ENCODE measurements around the gene ENO4.

The ENO4 gene

GRCh38 chr10:116866987-116867595 lies 17.8 kb downstream of the ENO4 start:
- no peak overlapping the region for H3K4me3 ChIP-seq (ENCODE audit: low read depth, low read length)
- no peak for DNase-seq (ENCODE audit: low read depth)
- TF ChIP-seq CTCF (IDR thresholded peaks at IDR 0.05; ENCODE audit: low read depth, low read length) (no peak), MAX (IDR thresholded peaks at IDR 0.05; ENCODE audit: low read depth, low read length) (no peak), MYC (IDR thresholded peaks at IDR 0.05; ENCODE audit: low read depth, low read length) (no peak), POLR2A (IDR thresholded peaks at IDR 0.05; ENCODE audit: extremely low read depth, insufficient read length) (no peak)

GRCh38 chr10:116868198-116868676 lies 18.9 kb downstream of the ENO4 start:
- no peak overlapping the region for H3K4me3 ChIP-seq (ENCODE audit: low read depth, low read length)
- DNase-seq (ENCODE audit: low read depth): no peak
- TF ChIP-seq MAX (IDR thresholded peaks at IDR 0.05; ENCODE audit: low read depth, low read length): no peak
- no peak for TF ChIP-seq POLR2A (IDR thresholded peaks at IDR 0.05; ENCODE audit: extremely low read depth, insufficient read length)
- TF ChIP-seq MYC (IDR thresholded peaks at IDR 0.05; ENCODE audit: low read depth, low read length): no peak
- TF ChIP-seq CTCF (IDR thresholded peaks at IDR 0.05; ENCODE audit: low read depth, low read length): no peak

GRCh38 chr10:116868722-116869121 lies 19.4 kb downstream of the ENO4 start:
- no peak for DNase-seq (ENCODE audit: low read depth)
- no peak overlapping the region for H3K4me3 ChIP-seq (ENCODE audit: low read depth, low read length)
- TF ChIP-seq CTCF (IDR thresholded peaks at IDR 0.05; ENCODE audit: low read depth, low read length): no peak
- TF ChIP-seq MAX (IDR thresholded peaks at IDR 0.05; ENCODE audit: low read depth, low read length): no peak
- TF ChIP-seq POLR2A (IDR thresholded peaks at IDR 0.05; ENCODE audit: extremely low read depth, insufficient read length): no peak
- no peak for TF ChIP-seq MYC (IDR thresholded peaks at IDR 0.05; ENCODE audit: low read depth, low read length)

- H3K4me3 ChIP-seq (ENCODE audit: low read depth, low read length): no peak overlapping the region
- TF ChIP-seq MYC (IDR thresholded peaks at IDR 0.05; ENCODE audit: low read depth, low read length): no peak
- no peak for TF ChIP-seq MAX (IDR thresholded peaks at IDR 0.05; ENCODE audit: low read depth, low read length)
- TF ChIP-seq POLR2A (IDR thresholded peaks at IDR 0.05; ENCODE audit: extremely low read depth, insufficient read length): no peak
- no peak for TF ChIP-seq CTCF (IDR thresholded peaks at IDR 0.05; ENCODE audit: low read depth, low read length)
- DNase-seq (ENCODE audit: low read depth): no peak
Observed at GRCh38 chr10:116870949-116871348, 21.6 kb downstream of the ENO4 start.

- no peak for DNase-seq (ENCODE audit: low read depth)
Observed at GRCh38 chr10:116873134-116873533, 23.8 kb downstream of the ENO4 start.

More at GRCh38 chr10:116873134-116873533, 23.8 kb downstream of the ENO4 start:
- H3K4me3 ChIP-seq (ENCODE audit: low read depth, low read length): no peak overlapping the region
- TF ChIP-seq MAX (IDR thresholded peaks at IDR 0.05; ENCODE audit: low read depth, low read length): no peak
- TF ChIP-seq MYC (IDR thresholded peaks at IDR 0.05; ENCODE audit: low read depth, low read length): no peak
- TF ChIP-seq CTCF (IDR thresholded peaks at IDR 0.05; ENCODE audit: low read depth, low read length): no peak
- no peak for TF ChIP-seq POLR2A (IDR thresholded peaks at IDR 0.05; ENCODE audit: extremely low read depth, insufficient read length)
